ENCODE results near the gene CAPZB.

DNA sequence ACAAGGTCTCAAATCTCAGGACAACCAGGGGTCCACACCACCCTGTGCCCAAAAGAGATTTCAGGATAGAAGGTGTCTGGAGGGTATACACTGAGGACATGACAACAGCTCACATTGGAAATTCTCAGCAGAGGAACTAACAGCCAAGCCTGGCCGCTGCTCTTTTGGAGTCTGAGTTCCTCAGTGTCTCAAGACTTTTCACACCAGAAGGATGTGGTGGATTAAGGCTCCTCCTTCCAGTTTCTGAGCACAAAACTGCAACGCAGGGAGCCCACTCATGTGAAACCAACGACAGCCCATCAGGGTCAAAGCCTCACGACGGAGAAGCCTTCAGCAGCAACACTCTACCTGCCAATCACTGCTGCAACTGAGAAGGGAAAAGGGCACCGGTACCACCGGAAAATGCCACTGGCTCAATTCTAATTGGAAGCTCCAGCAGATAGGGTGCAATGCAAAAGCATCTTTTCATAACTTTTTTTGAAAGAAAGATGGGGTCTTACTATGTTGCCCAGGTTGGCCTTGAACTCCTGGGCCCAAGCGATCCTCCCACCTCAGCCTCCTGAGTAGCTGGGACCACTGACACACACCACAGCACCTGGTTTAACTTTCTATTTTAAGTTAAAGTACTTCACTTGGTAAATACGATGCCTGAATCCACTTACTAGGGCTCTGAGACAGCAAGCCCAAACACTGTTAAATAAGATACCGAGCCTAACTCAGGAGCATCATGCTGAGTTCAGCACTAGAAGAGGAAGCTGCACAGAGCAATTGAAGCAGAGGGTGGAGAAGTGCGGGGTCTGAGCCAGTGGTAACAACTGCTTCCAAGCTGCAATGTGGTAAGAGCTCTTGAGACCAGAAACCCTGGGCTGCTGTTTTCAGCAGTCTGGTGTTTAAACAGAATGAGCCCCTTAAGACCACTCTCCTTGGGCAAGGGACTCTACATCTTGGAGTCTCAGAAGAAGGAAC lies 7.8 kb downstream of the CAPZB start:
- TF ChIP-seq POLR2AphosphoS5 (IDR thresholded peaks at IDR 0.05; ENCODE audit: borderline replicate concordance, low read depth, low read length) (no peak), EZH2 (IDR thresholded peaks at IDR 0.05) (no peak)

All from SK-N-MC (cell line).